T-helper 17 cell (primary cell): ENCODE results near the gene HAT1. TPM values are rescaled to one million over a fixed set of nuclear protein-coding genes. Genes with fewer than 3 reads are reported as not detected.
"Not testable (repeated sequence)": the region's sequence is repeated elsewhere in the genome, so short reads cannot be mapped to it uniquely, and the experiment has no call there.

Experiments
- ATAC-seq: fragments of 150-1000 bp; cut with Tn5 transposase; 2 replicates; pipeline ENCODE4 v1.10.0; 2021; ENCODE audit warnings: mild to moderate bottlenecking, moderate library complexity
- DNase-seq, 3 donors: peaks; one replicate each; pipeline versions ENCODE4 v3.0.0 to v3.0.0-alpha.2; 2020 to 2021
- H3K9me3 ChIP-seq: one replicate; pipeline ENCODE4 v1.7.0; 2013; ENCODE audit warnings: low read length, mild to moderate bottlenecking; ENCODE audit not compliant: control insufficient read depth, poor library complexity, severe bottlenecking
- H3K27ac Mint-ChIP-seq: one replicate; pipeline ENCODE4 v1.8.0; 2022; ENCODE audit warnings: mild to moderate bottlenecking, moderate library complexity, mixed read lengths
- H3K27me3 Mint-ChIP-seq: one replicate; pipeline ENCODE4 v1.8.0; 2022; ENCODE audit warnings: mixed read lengths
- H3K36me3 Mint-ChIP-seq: one replicate; pipeline ENCODE4 v1.8.0; 2022; ENCODE audit warnings: low read depth, mixed read lengths
- H3K4me1 Mint-ChIP-seq: one replicate; pipeline ENCODE4 v1.8.0; 2022; ENCODE audit warnings: mild to moderate bottlenecking, mixed read lengths
- H3K4me3 Mint-ChIP-seq: one replicate; pipeline ENCODE4 v1.8.0; 2022; ENCODE audit warnings: mild to moderate bottlenecking, moderate library complexity, mixed read lengths
- total RNA-seq, 4 donors: library from RNA in 2 of 4; stranded (reverse) in 2 of 4; gene quantifications; one replicate each; pipeline ENCODE4 v1.2.3 and lab custom pipeline; 2022 to 2026

The HAT1 gene
- total RNA-seq, 2 donors from 2014 or later: 20.8 to 22.3 TPM

- ATAC-seq (no peak), DNase-seq (no peak)
- Mint-ChIP-seq H3K4me3 (peak overlapping the region; percentile 99), H3K27me3 (no peaks in the 10 kb centered on the region), H3K36me3 (peaks cover 7% of the 10 kb centered on the region), H3K27ac (peak overlapping the region; percentile 63), H3K4me1 (peaks cover 25% of the 10 kb centered on the region)
- no peaks in the 10 kb centered on the region for H3K9me3 ChIP-seq
Measured at GRCh38 chr2:171894612-171894947, 27.7 kb upstream of the HAT1 start.

GRCh38 chr2:171895786-171896185 lies 26.5 kb upstream of the HAT1 start:
- peak overlapping the region; percentile 63 for H3K27ac Mint-ChIP-seq
- no peaks in the 10 kb centered on the region for H3K27me3 Mint-ChIP-seq
- ATAC-seq (no peak), DNase-seq (no peak)
- peaks cover 7% of the 10 kb centered on the region for H3K36me3 Mint-ChIP-seq
- peaks cover 18% of the 10 kb centered on the region for H3K4me1 Mint-ChIP-seq
- H3K4me3 Mint-ChIP-seq: peak overlapping the region; percentile 99
- no peaks in the 10 kb centered on the region for H3K9me3 ChIP-seq

- ATAC-seq, H3K9me3 ChIP-seq, DNase-seq, H3K4me3 Mint-ChIP-seq, H3K27ac Mint-ChIP-seq, H3K4me1 Mint-ChIP-seq, H3K36me3 Mint-ChIP-seq: not testable (repeated sequence)
- H3K27me3 Mint-ChIP-seq: peaks cover 20% of the 10 kb centered on the region
Measured at GRCh38 chr2:171899623-171900282, 22.5 kb upstream of the HAT1 start.

GRCh38 chr2:171902840-171903420 lies 19.3 kb upstream of the HAT1 start:
- H3K9me3 ChIP-seq: no peaks in the 10 kb centered on the region
- Mint-ChIP-seq H3K27ac (no peak overlapping the region), H3K27me3 (peaks cover 25% of the 10 kb centered on the region), H3K4me3 (no peak overlapping the region), H3K4me1 (peaks cover 3% of the 10 kb centered on the region), H3K36me3 (peaks cover 4% of the 10 kb centered on the region)
- no peak for ATAC-seq
- DNase-seq: no peak

- Mint-ChIP-seq H3K36me3 (peaks cover 6% of the 10 kb centered on the region), H3K27me3 (peaks cover 21% of the 10 kb centered on the region), H3K27ac (no peak overlapping the region), H3K4me1 (no peaks in the 10 kb centered on the region), H3K4me3 (no peak overlapping the region)
- no peaks in the 10 kb centered on the region for H3K9me3 ChIP-seq
- no peak for ATAC-seq
- no peak for DNase-seq
Measured at GRCh38 chr2:171908235-171908634, 14.0 kb upstream of the HAT1 start.

- Mint-ChIP-seq H3K36me3 (peaks cover 6% of the 10 kb centered on the region), H3K27ac (no peak overlapping the region), H3K4me3 (no peak overlapping the region), H3K4me1 (no peaks in the 10 kb centered on the region), H3K27me3 (peaks cover 10% of the 10 kb centered on the region)
- ATAC-seq (no peak), DNase-seq (no peak)
- no peaks in the 10 kb centered on the region for H3K9me3 ChIP-seq
Measured at GRCh38 chr2:171909266-171909665, 13.0 kb upstream of the HAT1 start.

- DNase-seq (no peak), ATAC-seq (no peak)
- Mint-ChIP-seq H3K4me1 (no peaks in the 10 kb centered on the region), H3K36me3 (peaks cover 2% of the 10 kb centered on the region), H3K27me3 (no peaks in the 10 kb centered on the region), H3K4me3 (no peak overlapping the region), H3K27ac (no peak overlapping the region)
- no peaks in the 10 kb centered on the region for H3K9me3 ChIP-seq
Measured at GRCh38 chr2:171910494-171910893, 11.8 kb upstream of the HAT1 start.

GRCh38 chr2:171913517-171913916 lies 8.7 kb upstream of the HAT1 start:
- DNase-seq: no peak
- no peaks in the 10 kb centered on the region for H3K9me3 ChIP-seq
- peaks cover 2% of the 10 kb centered on the region for H3K36me3 Mint-ChIP-seq
- H3K4me3 Mint-ChIP-seq: no peak overlapping the region
- H3K27me3 Mint-ChIP-seq: no peaks in the 10 kb centered on the region
- no peak overlapping the region for H3K27ac Mint-ChIP-seq
- no peak for ATAC-seq
- H3K4me1 Mint-ChIP-seq: no peaks in the 10 kb centered on the region

- no peak for DNase-seq
- H3K4me3 Mint-ChIP-seq: no peak overlapping the region
- no peaks in the 10 kb centered on the region for H3K27me3 Mint-ChIP-seq
- H3K4me1 Mint-ChIP-seq: peaks cover 14% of the 10 kb centered on the region
- peaks cover 4% of the 10 kb centered on the region for H3K36me3 Mint-ChIP-seq
- ATAC-seq: no peak
- no peak overlapping the region for H3K27ac Mint-ChIP-seq
- no peaks in the 10 kb centered on the region for H3K9me3 ChIP-seq
Measured at GRCh38 chr2:171919453-171919852, 2.8 kb upstream of the HAT1 start.

GRCh38 chr2:171921970-171922229 lies 361 bp upstream of the HAT1 start:
- peak overlapping the region; percentile 99 for H3K27ac Mint-ChIP-seq
- peak; percentile 24 for ATAC-seq
- H3K9me3 ChIP-seq: no peaks in the 10 kb centered on the region
- peaks cover 4% of the 10 kb centered on the region for H3K36me3 Mint-ChIP-seq
- peaks cover 17% of the 10 kb centered on the region for H3K4me1 Mint-ChIP-seq
- H3K4me3 Mint-ChIP-seq: peak overlapping the region; percentile 100
- H3K27me3 Mint-ChIP-seq: no peaks in the 10 kb centered on the region
- no peak for DNase-seq

GRCh38 chr2:171923206-171923605 lies 945 bp downstream of the HAT1 start:
- Mint-ChIP-seq H3K4me3 (peak overlapping the region; percentile 100), H3K36me3 (peaks cover 4% of the 10 kb centered on the region), H3K4me1 (peaks cover 19% of the 10 kb centered on the region), H3K27me3 (no peaks in the 10 kb centered on the region), H3K27ac (peak overlapping the region; percentile 99)
- DNase-seq: no peak
- no peak for ATAC-seq
- no peaks in the 10 kb centered on the region for H3K9me3 ChIP-seq

GRCh38 chr2:171924170-171924942 lies 2.1 kb downstream of the HAT1 start:
- ATAC-seq: no peak
- no peak for DNase-seq
- peaks cover 4% of the 10 kb centered on the region for H3K36me3 Mint-ChIP-seq
- H3K4me3 Mint-ChIP-seq: no peak overlapping the region
- no peaks in the 10 kb centered on the region for H3K27me3 Mint-ChIP-seq
- peaks cover 26% of the 10 kb centered on the region for H3K4me1 Mint-ChIP-seq
- H3K27ac Mint-ChIP-seq: peak overlapping the region; percentile 27
- H3K9me3 ChIP-seq: no peaks in the 10 kb centered on the region

- no peak overlapping the region for H3K27ac Mint-ChIP-seq
- H3K4me1 Mint-ChIP-seq: peaks cover 24% of the 10 kb centered on the region
- no peaks in the 10 kb centered on the region for H3K9me3 ChIP-seq
- no peak overlapping the region for H3K4me3 Mint-ChIP-seq
- H3K27me3 Mint-ChIP-seq: no peaks in the 10 kb centered on the region
- no peak for DNase-seq
- no peak for ATAC-seq
- H3K36me3 Mint-ChIP-seq: peaks cover 3% of the 10 kb centered on the region
Measured at GRCh38 chr2:171930385-171930784, 8.1 kb downstream of the HAT1 start.
